Gastrocnemius medialis (tissue), 4 donors: Measurements from ENCODE around the gene PGGT1B.

Experiments used
- POLR2A ChIP-seq, 2 donors: fragments of 450-650 bp; IDR thresholded peaks; one replicate each; pipeline ENCODE4 v1.6.1; 2017; ENCODE audit warnings: antibody characterized with exemption in 2 of 2, mild to moderate bottlenecking in 2 of 2, moderate library complexity in 2 of 2
- TF ChIP-seq, protein P1 (sequence below), 5 experiments: fragments of 450-650 bp in 3 of 5; fragments of 200-600 bp in 2 of 5; sonication (generic) in 2 of 5; IDR thresholded peaks in 4 of 5; conservative IDR thresholded peaks in 1 of 5; 1 replicate in 4 of 5; 2 replicates in 1 of 5; pipeline ENCODE4 v1.5.1; 2016 to 2019; ENCODE audit warnings: antibody characterized with exemption in 5 of 5, mild to moderate bottlenecking in 3 of 5, moderate library complexity in 3 of 5

DNA sequence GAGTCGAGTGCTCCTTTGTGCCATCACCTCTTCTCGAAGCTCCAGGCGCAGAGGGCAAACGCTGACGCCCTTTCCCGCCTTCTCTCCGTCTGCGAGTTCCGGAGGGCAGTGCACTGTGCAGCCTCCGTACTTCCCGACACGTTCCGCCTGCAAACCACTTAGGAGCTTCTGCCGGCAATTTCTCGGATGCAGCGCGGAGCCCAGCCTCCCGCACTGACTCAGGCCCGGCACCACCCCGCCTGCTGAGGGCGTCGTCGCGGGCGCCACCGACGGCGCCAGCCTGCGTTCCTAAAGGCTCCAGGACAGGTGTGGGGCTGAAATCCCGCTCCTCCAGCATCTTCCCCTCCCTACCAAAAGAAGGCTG is 83.7 kb downstream of the PGGT1B start:
- no peak for TF ChIP-seq POLR2A (IDR thresholded peaks at IDR 0.05)
- TF ChIP-seq, protein P1, sequence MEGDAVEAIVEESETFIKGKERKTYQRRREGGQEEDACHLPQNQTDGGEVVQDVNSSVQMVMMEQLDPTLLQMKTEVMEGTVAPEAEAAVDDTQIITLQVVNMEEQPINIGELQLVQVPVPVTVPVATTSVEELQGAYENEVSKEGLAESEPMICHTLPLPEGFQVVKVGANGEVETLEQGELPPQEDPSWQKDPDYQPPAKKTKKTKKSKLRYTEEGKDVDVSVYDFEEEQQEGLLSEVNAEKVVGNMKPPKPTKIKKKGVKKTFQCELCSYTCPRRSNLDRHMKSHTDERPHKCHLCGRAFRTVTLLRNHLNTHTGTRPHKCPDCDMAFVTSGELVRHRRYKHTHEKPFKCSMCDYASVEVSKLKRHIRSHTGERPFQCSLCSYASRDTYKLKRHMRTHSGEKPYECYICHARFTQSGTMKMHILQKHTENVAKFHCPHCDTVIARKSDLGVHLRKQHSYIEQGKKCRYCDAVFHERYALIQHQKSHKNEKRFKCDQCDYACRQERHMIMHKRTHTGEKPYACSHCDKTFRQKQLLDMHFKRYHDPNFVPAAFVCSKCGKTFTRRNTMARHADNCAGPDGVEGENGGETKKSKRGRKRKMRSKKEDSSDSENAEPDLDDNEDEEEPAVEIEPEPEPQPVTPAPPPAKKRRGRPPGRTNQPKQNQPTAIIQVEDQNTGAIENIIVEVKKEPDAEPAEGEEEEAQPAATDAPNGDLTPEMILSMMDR (IDR thresholded peaks at IDR 0.05 in 4 of 5, conservative IDR thresholded peaks at IDR 0.05 in 1 of 5) = no peak
